ENCODE data around the gene RAB37. TPM values are rescaled to one million over a fixed set of nuclear protein-coding genes. Genes with fewer than 3 reads are reported as not detected.

RAB37 gene
- total and polyA plus RNA-seq, 2 of the 13 experiments (the other 11 are each of a cell fraction or from before 2014, with no cell fraction given): 0.91 to 3.7 TPM

GRCh38 chr17:74750327-74751069 is 13.4 kb downstream of the RAB37 start (continued):
- TF ChIP-seq ZNF646 (CRISPR knock-in tag; IDR thresholded peaks at IDR 0.05) (no peak), ZNF232 (CRISPR knock-in tag; IDR thresholded peaks at IDR 0.05; ENCODE audit: borderline replicate concordance) (peak; percentile 96), ZNF609 (CRISPR knock-in tag; IDR thresholded peaks at IDR 0.05; ENCODE audit: borderline replicate concordance) (peak; percentile 82), EEA1 (CRISPR knock-in tag; IDR thresholded peaks at IDR 0.05; ENCODE audit: borderline replicate concordance) (no peak), TCF12 (IDR thresholded peaks at IDR 0.05) (no peak), TCF12 (CRISPR knock-in tag; IDR thresholded peaks at IDR 0.05) (peak; percentile 91), ZNF264 (CRISPR knock-in tag; IDR thresholded peaks at IDR 0.05) (peak; percentile 84), ZNF7 (CRISPR knock-in tag; IDR thresholded peaks at IDR 0.05) (no peak), FOSL2 (CRISPR knock-in tag; IDR thresholded peaks at IDR 0.05) (peak; percentile 70), ZNF550 (CRISPR knock-in tag; IDR thresholded peaks at IDR 0.05; ENCODE audit: borderline replicate concordance) (no peak), AKNA (CRISPR knock-in tag; IDR thresholded peaks at IDR 0.05; ENCODE audit: borderline replicate concordance) (peak; percentile 82; the same call in 1 of the 2 replicates)

All from HepG2 (cell line).